Stimulated activated CD4-positive, alpha-beta T cell treated with anti-CD3 and anti-CD28 coated beads, Interleukin-4, amount 100 ng/mL, for 4 hours (primary cell): Measurements from ENCODE around the gene COA6.
"Not testable (repeated sequence)": the region's sequence is repeated elsewhere in the genome, so short reads cannot be mapped to it uniquely, and the experiment has no call there.

Experiments
- DNase-seq, 2 experiments: peaks; one replicate each; pipeline ENCODE4 v3.0.0-alpha.2; 2020

COA6 gene

DNA sequence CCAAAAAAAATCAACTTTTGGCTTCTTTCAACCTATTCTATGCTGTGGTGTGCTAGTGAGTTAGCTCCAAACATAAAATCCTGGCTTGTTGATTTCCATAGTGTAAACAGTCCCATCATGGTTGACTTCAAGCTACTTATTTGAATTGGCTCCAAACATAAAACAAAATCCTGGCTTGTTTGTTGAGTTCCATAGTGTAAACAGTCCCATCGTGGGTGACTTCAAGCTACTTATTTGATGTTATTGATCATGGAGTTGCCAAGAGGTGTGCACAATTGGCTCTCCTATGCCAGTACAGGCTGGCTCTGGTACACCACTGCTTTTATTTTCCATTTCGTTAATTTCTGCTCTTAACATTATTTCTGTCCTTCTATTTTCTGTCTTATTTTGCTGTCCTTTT is 1.8 kb upstream of the COA6 start:
- no peak for DNase-seq

DNA sequence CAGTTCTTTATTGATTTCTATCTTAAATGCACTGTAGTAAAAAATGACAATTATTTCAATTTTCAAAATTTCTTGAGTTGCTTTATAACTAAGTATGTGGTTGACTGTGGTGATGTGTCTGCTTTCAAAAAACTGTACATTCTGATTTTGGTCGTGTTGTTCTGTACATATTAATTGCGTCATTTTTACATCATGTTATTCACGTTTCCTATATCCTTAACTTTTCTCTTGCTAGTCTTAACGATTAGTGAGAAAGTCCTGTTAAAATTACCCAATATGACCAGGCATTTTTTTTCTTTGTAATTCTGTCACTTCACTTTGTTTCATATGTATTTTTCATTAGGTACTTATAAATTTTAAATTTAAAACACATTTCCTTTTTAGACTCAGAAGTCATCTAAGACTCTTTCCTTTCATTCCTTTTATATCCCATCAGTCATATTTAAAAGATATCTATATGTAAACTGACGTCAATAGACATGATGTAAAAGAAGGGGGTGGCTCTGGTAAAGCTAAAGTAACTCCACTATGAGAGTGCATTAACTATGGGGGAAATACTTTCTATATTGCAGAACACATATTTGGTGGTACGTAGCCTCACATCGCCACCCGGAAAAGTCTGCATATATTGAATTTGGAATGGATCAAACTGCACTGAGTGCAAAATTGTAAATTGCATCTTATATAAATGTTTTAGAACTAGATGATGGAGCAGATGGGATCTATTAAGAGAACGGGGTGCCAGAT is 1.1 kb upstream of the COA6 start:
- DNase-seq: no peak

DNA sequence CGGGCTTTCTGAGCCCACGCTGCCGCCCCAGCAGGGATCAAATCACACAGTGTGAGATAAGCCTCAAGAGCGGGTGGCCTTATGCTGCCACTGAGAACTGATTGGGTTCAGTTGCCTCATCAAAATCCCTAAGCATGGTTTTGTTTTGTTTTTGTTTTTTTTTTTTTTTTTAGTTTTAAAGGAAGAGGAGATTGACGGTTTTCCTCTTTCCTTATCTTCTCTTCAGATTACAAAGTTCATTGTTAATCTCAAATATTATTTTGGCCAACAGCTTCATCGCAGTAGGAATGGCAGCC is 651 bp downstream of the COA6 start:
- DNase-seq: no peak

DNA sequence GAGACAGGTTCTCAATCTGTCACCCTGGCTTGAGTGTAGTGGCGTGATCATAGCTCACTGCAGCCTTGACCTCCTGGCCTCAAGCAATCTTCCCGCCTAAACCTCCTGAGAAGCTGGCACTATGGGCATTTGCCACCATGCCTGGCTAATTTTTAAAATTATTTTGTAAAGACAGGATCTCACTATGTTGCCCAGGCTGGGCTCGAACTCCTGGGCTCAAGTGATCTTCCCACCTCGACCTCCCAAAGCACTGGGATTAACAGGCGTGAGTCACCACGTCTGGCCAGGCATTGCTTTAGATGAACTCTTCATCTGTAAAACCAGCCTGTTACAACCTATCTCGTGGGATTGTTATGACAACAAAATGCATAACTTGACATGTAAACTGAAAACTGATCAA is 2.4 kb downstream of the COA6 start:
- no peak for DNase-seq

DNA sequence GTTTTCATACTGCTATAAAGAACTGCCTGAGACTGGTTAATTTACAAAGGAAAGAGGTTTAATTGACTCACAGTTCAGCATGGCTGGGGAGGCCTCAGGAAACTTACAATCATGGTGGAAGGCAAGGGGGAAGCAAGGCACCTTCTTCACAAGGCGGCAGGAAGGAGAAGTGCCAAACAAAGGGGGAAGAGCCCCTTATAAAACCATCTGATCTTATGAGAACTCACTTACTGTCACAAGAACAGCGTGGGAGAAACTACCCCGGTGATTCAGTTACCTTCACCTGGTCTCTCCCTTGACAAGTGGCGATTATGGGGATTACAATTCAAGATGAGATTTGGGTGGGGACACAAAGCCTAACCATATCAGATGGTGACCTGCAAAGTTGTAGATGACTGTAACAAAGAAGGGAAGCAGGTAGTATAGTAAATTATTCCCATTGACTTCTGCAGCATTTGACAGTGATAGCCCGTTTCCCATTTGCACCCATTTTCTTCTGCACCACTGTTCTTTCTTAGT is 6.4 kb downstream of the COA6 start:
- not testable (repeated sequence) for DNase-seq

DNA sequence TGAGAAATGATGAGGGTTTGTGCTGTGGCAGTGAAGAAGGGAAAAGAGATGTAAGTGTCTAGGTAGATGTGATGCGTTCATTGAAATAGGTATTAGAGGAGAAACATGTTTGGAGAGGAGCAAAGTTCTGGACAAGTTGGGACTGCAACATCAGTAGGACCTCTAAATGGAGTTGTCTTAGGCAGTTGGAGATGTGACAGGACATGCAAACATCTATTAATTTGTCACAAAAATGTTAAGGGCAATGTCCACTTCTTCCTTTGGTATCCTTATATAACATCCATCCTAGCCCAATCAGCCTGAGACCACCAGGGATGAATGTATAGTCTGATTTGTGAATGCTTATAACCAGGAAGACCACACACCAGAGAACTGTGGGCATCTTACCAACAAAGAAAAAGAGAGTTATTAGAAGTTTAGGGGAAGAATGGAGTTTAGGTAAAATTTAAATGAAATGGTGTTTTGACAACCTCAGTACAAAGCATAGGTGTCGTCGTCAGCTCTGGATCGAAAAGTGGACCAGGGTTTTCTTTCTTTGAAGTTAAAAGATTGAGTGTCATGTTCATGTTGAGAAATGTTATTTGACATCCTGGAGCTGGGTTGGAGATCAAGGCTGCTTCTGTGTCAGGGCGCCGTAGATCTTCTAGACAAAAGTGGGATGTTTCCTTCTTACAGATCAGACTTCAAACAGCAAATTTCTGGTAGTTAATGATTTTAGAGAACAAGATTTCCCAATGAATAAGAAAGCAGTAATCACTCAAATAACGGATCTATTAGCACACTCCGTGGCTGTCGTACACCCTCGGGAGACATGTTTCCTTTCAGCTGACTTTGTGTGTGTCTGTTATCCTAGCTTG is 8.7 kb downstream of the COA6 start:
- DNase-seq: no peak

DNA sequence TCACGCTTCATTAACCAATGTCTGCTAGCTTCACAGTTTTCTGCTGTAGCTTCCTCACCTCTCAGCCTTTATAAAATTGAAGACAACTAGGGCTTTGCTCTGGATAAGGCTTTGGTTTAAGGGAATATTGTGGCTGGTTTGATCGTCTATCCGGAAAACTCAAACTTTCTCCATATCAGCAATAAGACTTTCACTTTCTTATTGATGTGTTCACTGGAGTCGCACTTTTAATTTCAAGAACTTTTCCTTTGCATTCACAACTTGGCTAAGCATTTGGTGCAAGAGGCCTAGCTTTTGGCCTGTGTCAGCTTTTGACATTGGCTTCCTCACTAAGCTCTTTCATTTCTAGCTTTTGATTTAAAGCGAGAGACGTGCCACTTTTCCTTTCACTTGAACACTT is 12.9 kb downstream of the COA6 start:
- no peak for DNase-seq

DNA sequence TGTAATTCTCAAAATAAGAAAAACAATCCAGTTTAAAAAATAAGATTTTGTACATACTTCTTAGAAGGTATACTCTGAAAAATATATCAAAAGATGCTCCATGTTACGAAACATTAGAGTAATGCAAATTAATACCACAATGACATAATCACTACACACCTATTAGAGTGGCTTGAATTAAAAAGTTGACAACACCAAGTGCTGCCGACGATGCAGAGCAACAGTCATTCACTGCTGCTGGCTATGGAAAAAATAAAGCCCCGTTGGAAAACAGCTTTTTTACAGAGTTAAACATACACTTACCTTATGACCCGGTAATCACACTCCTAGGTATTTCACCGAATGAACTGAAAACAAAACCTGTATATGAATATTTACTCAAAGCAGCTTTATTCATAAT is 14.8 kb downstream of the COA6 start:
- DNase-seq: no peak

DNA sequence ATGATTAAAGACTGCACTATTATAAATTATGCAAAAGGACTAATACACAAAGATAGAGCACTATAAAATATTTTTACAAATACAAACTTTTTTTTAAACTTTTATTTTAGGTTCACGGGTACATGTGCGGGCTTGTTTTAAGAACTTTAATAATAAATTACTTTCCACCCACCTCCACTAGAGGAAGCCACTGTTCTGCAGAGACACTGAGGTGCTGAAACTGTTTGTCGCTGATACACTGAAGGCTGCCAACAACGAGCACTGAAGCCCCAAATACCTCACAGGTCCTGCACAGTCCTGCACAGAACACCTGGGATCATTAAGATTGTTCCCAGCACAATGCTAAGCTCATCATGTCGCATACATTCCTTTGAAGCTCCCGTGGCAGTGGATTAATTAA is 19.9 kb downstream of the COA6 start:
- no peak for DNase-seq

DNA sequence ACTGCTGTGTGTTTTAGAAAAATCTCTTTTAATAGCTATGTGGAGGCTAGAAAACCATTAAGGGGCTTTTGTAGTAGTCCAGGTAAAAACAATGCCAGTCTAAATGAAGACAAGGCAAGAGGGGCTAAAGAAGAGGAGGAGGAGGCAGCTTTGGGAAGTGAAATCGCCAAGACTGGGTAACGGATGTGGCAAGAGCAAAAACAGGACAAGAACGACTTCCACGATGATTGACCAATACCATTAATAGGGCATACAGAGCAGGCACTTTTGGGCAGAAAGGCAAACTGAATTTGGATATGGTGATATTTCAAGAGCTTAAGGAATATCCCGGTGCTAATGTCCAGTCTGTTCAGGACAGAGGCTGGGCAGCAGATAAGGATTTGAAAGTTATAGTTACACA is 22.0 kb downstream of the COA6 start:
- DNase-seq: no peak

DNA sequence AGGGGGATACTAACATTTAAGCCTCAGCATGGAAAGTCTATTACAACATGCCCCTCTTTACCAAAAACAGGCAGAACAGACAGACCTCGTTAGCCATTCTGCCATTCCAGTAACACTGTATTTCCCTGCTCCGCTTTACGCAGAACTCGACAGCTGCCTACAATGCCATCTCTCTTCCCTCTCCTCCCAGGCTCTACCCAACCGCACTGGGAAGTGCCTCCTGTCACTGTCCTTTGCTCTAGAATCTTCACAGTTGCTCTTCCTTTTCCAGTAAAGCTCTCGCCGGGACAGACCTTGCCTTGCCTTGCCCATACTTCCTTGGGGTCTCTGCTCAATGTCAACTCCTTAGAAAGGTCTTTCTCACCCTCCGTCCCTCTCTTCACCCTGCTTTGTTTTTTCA is 22.8 kb downstream of the COA6 start:
- no peak for DNase-seq

DNA sequence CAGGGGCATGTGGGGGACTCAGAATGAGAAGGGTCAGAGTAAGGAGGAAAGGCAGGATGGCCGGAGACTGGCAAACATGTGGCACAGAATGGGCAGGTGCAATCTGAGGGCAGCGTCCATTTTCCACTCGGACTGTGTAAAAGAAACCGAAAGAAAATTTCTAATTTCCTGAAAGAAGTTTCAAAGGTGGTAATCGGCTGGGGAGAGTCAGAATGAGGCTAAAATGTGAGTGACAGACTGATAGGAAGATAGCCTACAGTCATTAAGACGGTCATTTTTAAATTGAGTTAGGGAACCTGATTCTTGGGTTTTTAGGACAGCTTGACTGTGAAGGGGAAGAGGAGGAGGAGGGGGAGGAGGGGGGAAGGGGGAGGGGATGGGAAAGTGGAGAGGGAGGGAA is 23.6 kb downstream of the COA6 start:
- no peak for DNase-seq

DNA sequence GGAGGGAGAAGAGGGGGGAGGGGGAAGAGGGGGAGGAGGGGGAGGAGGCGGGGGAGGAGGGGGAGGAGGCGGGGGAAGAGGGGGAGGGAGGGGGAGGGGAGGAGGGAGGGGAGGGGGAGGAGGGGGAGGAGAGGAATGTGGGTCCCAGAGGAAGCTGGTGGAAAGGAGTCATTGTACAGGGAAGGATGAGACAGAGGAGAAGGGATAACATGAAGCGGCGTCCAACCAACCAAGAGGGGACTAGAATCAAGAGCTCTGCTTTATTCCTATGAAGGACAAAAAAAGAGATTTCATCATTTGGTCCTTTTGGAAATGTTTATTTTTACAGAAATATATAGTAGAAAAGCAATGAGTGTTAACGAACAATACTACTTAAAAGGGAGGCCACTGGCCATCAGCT is 24.5 kb downstream of the COA6 start:
- no peak for DNase-seq

DNA sequence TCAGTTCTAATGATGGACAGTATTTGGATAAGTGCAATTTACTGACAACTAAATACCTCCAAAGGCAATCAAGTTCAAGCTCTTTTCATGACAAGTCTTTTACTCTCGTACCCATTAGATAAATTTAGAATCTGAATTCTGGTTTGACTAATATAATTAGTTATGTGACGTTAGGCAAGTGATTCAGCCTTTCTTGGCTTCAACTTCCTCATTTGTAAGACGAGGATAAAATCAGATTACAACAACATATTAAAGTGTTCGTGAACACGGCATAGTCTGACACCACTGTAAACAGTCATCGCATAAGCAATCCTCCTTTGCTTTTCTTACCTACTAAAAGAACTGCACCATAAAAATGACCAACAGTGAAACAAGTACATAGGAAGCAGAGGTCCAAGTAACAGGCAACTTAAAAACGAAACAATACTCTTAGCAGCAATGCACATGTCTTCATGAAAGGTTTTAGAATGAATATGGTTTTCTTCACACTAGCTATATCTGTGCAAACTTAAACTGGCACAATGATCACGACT is 25.7 kb downstream of the COA6 start:
- DNase-seq: no peak

DNA sequence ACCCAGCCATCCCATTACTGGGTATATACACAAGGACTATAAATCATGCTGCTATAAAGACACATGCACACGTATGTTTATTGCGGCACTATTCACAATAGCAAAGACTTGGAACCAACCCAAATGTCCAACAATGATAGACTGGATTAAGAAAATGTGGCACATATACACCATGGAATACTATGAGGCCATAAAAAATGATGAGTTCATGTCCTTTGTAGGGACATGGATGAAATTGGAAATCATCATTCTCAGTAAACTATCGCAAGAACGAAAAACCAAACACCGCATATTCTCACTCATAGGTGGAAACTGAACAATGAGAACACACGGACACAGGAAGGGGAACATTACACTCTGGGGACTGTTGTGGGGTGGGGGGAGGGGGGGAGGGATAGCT is 26.3 kb downstream of the COA6 start:
- DNase-seq: not testable (repeated sequence)

DNA sequence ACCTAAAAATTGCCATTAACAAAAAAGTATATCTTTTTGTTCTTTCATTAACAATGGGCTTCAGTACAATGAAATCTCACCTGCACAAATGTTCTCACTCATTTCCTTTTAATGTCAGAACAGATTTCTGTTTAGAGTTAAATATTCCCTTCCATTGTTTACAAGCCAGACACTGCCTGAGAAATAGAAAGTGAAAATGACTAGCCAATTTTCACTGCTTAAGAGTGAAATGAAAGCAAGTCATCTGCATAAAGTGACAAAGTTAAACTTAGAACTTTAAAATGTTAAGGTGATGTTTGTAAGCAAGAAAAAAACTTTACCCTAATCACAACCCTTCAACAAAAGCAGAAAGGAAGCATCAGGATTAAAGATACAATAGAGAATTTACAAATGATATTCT is 27.5 kb downstream of the COA6 start:
- no peak for DNase-seq

DNA sequence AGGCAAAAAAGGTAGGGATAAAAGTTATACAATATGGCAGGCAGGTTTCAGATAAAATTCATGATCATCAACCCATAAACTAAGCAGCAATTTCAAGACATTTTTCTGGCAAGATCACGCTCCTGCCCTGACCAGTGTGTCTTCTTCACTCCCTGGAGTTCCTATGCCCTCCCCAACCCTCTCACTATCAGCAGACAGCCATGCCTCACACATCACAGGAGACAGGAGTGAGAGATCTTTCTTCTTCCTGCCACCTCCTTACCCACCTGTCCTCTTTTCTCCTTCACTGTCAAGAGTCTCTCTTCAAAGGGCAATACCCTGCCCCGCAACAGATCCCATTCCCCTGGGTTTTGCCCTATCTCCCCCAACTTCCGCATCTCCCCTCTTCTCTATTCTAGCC is 28.4 kb downstream of the COA6 start:
- no peak for DNase-seq

DNA sequence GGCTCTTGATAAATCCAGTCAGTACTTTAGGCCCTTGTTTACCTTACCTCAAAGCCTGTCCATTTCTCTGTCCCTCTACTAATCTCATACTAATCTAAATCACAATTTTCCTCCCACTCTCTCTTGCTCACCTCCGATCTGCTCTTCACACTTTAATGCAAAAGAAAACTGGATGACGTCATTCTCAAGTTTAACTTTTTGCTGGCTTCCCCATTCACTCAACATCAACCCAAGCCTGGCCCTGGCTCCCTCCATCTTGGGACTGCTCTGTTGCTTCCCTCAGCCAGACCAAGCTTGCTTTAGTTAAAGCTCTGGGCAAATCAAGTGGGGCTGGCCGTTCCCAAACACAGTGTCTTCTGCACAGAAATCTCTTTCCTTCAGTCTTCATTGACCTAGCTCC is 29.7 kb downstream of the COA6 start:
- DNase-seq: no peak

DNA sequence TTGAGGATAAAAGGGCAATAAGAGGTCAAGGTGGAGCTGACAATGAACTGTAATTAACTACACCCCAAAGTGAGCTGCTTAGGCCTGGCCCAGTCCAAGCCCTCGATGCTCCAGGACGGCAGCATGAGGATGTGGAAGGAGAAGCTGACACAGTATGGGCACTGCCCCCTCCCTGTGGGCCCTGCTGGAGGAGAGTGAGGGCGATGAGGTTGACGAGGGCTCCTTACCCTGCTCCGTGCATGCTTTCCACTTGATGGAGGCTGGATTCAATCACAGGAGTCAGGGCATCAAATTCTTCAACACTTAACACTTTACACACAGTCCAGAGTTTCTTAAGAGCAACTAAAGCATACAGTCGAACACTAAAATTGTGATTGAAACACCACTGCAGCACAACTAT is 32.4 kb downstream of the COA6 start:
- DNase-seq: no peak

DNA sequence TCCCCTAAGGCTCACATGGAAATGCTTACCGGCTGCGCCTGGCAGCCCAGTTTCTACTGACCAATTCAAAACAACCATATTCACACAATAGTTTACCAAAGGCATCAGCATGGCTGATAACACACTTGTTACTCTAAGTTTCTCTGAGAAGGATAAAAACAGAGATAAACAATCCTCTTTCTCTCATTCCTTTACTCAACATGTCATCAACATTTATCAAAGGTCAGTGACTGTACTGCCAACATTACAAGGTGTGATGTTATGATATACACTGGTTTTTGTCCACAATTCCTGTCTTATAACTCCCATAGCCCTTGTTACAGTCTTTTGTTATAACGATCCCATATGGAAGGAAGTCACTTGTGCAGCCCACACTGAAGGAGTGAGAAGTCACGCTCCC is 33.6 kb downstream of the COA6 start:
- DNase-seq: no peak

DNA sequence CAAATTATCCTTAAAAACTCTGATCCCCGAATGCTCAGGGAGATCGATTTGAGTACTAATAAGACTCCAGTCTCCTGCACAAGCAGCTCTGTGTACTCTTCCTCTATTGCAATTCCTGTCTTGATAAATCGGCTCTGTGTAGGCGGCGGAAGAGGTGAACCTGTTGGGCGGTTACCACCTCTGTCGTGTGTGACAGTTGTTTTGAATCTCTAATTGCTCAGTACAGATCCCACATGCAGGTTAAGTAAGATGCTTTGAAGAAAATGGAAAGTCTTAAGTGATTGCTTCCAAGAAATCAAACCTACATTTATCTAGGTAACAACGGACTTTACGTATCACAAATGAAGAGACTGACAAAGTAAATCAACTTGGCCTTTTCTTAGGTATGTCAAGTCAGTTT is 35.5 kb downstream of the COA6 start:
- peak; percentile 51 to 83 for DNase-seq

DNA sequence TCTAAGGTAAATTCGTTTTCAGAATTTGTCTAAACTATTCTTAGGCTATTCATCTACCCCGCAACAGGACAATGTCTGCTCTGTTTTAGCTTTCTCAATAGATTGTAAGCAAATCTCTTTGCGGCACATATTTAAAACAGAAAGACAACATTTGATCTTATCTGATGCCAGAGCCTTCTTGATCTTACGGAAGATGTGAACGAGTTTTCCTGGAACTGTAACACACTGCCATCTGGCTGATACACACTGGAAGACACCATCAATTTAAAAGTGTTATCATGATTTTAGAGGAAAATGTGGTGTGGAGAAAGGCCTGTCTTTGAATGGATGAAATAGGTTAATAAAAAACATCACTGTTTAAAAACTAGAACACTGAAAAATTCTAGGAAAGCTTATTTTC is 36.1 kb downstream of the COA6 start:
- DNase-seq: peak in 1 of 2 experiments; percentile 22

DNA sequence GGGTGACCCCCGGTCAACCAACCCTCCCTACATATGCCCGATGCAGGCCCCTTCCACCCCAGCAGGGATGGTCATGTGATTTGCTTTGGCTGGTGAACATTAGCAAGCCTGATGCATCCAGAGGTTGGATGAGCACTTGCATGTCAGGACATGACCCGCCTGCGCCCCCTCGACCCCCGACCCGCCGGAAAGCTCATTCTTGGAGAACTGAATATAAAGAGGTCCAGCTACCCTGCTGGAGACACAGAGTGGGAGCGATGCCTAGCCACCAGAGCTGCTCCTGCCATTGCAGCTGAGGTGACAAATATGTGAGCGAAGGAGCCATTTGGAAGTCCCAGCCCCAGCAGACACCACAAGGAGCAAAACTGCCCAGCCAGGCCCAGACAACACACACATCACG is 39.6 kb downstream of the COA6 start:
- no peak for DNase-seq

DNA sequence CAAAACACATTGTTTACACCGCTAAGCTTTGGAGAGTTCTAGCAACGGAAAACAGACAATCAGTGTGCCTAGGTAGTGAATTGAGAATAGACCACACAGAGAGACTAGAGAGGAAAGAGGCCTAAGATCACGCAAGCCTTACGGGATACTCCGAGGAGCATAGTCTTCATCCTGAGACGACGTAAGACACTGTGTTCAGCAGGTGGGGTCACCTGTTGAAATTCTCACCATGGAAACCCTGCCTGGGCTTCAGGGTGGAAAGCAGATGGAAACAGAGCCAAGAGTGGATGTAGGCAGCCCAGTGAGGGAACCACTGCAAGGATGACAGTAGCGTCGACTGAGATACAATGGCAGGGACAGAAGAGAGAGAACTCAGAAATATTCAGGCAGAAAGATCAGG is 40.2 kb downstream of the COA6 start:
- DNase-seq: no peak
